H9 (cell line): ENCODE results near the gene ACAP1. TPM values are rescaled to one million over a fixed set of nuclear protein-coding genes. Genes with fewer than 3 reads are reported as not detected.
A peak's percentile ranks its signal among the peaks of the same experiment; 100 is the strongest.
"Not testable (repeated sequence)": the region's sequence is repeated elsewhere in the genome, so short reads cannot be mapped to it uniquely, and the experiment has no call there.

ENCODE experiments used
- DNase-seq: peaks from one replicate; pipeline ENCODE4 v3.0.0-alpha.2; 2017
- H2AFZ ChIP-seq: one replicate; pipeline ENCODE4 v1.6.1; 2013; ENCODE audit warnings: mild to moderate bottlenecking, low read length, control low read depth, moderate library complexity
- H2AK5ac ChIP-seq: 2 replicates; pipeline ENCODE4 v1.6.1; 2013; ENCODE audit warnings: low read length, control low read depth, mixed read lengths; ENCODE audit not compliant: insufficient read length
- H2BK120ac ChIP-seq: one replicate; pipeline ENCODE4 v1.6.1; 2013; ENCODE audit warnings: low read depth, mild to moderate bottlenecking, low read length, control low read depth, inconsistent platforms; ENCODE audit not compliant: poor library complexity, severe bottlenecking
- H2BK12ac ChIP-seq: 2 replicates; pipeline ENCODE4 v1.6.1; 2013; ENCODE audit warnings: low read length, control low read depth, mixed read lengths, low read depth; ENCODE audit not compliant: insufficient read length
- H2BK15ac ChIP-seq: 2 replicates; pipeline ENCODE4 v1.6.1; 2013; ENCODE audit warnings: low read depth, low read length, control low read depth
- H2BK20ac ChIP-seq: one replicate; pipeline ENCODE4 v1.6.1; 2013; ENCODE audit warnings: low read depth, mild to moderate bottlenecking, low read length, control low read depth, inconsistent platforms; ENCODE audit not compliant: poor library complexity, severe bottlenecking
- H2BK5ac ChIP-seq: 2 replicates; pipeline ENCODE4 v1.6.1; 2013; ENCODE audit warnings: low read length, control low read depth, mixed read lengths; ENCODE audit not compliant: insufficient read length
- H3K14ac ChIP-seq: 2 replicates; pipeline ENCODE4 v1.6.1; 2013; ENCODE audit warnings: low read length, control low read depth; ENCODE audit not compliant: insufficient read depth
- H3K18ac ChIP-seq: 2 replicates; pipeline ENCODE4 v1.6.1; 2013; ENCODE audit warnings: low read depth, mild to moderate bottlenecking, mixed read lengths, low read length, control low read depth; ENCODE audit not compliant: insufficient read length
- H3K23ac ChIP-seq: 2 replicates; pipeline ENCODE4 v1.6.1; 2013; ENCODE audit warnings: low read length, control low read depth, mixed read lengths, low read depth; ENCODE audit not compliant: insufficient read length
- H3K23me2 ChIP-seq: 2 replicates; pipeline ENCODE4 v1.6.1; 2013; ENCODE audit warnings: low read depth, mild to moderate bottlenecking, mixed read lengths, low read length, control low read depth; ENCODE audit not compliant: insufficient read length, poor library complexity, severe bottlenecking
- H3K27ac ChIP-seq: 2 replicates; pipeline ENCODE4 v1.5.1; 2013; ENCODE audit warnings: low read length, control low read depth, mixed read lengths, low read depth; ENCODE audit not compliant: insufficient read length
- H3K27me3 ChIP-seq: 2 replicates; pipeline ENCODE4 v1.6.1; 2013; ENCODE audit warnings: low read length, control low read depth, inconsistent platforms; ENCODE audit not compliant: insufficient read depth
- H3K4ac ChIP-seq: 2 replicates; pipeline ENCODE4 v1.6.1; 2013; ENCODE audit warnings: low read depth, mild to moderate bottlenecking, control low read depth, inconsistent platforms, low read length, moderate library complexity
- H3K4me1 ChIP-seq: 2 replicates; pipeline ENCODE4 v1.6.1; 2013; ENCODE audit warnings: low read length, control low read depth, inconsistent platforms; ENCODE audit not compliant: insufficient read depth
- H3K4me2 ChIP-seq: 2 replicates; pipeline ENCODE4 v1.6.1; 2013; ENCODE audit warnings: low read length, control low read depth, mixed read lengths; ENCODE audit not compliant: insufficient read length, insufficient read depth
- H3K56ac ChIP-seq: 2 replicates; pipeline ENCODE4 v1.6.1; 2013; ENCODE audit warnings: low read depth, mild to moderate bottlenecking, mixed read lengths, low read length, control low read depth; ENCODE audit not compliant: insufficient read length
- H3K79me1 ChIP-seq: 2 replicates; pipeline ENCODE4 v1.6.1; 2013; ENCODE audit warnings: low read depth, mild to moderate bottlenecking, moderate library complexity, low read length, control low read depth, inconsistent platforms; ENCODE audit not compliant: insufficient read depth, poor library complexity, severe bottlenecking
- H3K79me2 ChIP-seq: 2 replicates; pipeline ENCODE4 v1.6.1; 2013; ENCODE audit warnings: low read length, control low read depth, inconsistent platforms; ENCODE audit not compliant: insufficient read depth
- H3K9ac ChIP-seq: 2 replicates; pipeline ENCODE4 v1.6.1; 2013; ENCODE audit warnings: low read length, control low read depth, mixed read lengths; ENCODE audit not compliant: insufficient read length; ENCODE audit errors: extremely low read depth
- H3K9me3 ChIP-seq: one replicate; pipeline ENCODE4 v1.6.1; 2013; ENCODE audit warnings: low read depth, low read length, inconsistent platforms; ENCODE audit not compliant: control insufficient read depth
- H3T11ph ChIP-seq: one replicate; pipeline ENCODE4 v1.6.1; 2013; ENCODE audit warnings: mild to moderate bottlenecking, low read length, control low read depth, inconsistent platforms
- H4K20me1 ChIP-seq: one replicate; pipeline ENCODE4 v1.6.1; 2013; ENCODE audit not compliant: control insufficient read depth, insufficient read length, insufficient read depth
- H4K5ac ChIP-seq: 2 replicates; pipeline ENCODE4 v1.6.1; 2013; ENCODE audit warnings: low read depth, mild to moderate bottlenecking, mixed read lengths, low read length, control low read depth; ENCODE audit not compliant: insufficient read length
- H4K8ac ChIP-seq: replicated peaks from 2 replicates; pipeline ENCODE4 v1.6.1; 2013; ENCODE audit warnings: low read length, control low read depth, mixed read lengths, low read depth; ENCODE audit not compliant: insufficient read length
- H4K91ac ChIP-seq: 2 replicates; pipeline ENCODE4 v1.6.1; 2013; ENCODE audit warnings: low read depth, mild to moderate bottlenecking, moderate library complexity, mixed read lengths, low read length, control low read depth; ENCODE audit not compliant: insufficient read length
- H3K27ac Mint-ChIP-seq, 3 experiments: 2 replicates in 2 of 3; 3 replicates in 1 of 3; pipeline ENCODE4 v1.8.0; 2020 to 2021; ENCODE audit warnings: mixed read lengths in 3 of 3, mild to moderate bottlenecking in 1 of 3, moderate library complexity in 1 of 3
- H3K27me3 Mint-ChIP-seq: 2 replicates; pipeline ENCODE4 v1.8.0; 2021; ENCODE audit warnings: low read depth, mild to moderate bottlenecking, moderate library complexity, mixed read lengths
- H3K36me3 Mint-ChIP-seq, 3 experiments: 2 replicates in 2 of 3; 3 replicates in 1 of 3; pipeline ENCODE4 v1.8.0; 2020 to 2021; ENCODE audit warnings: low read depth in 3 of 3, mixed read lengths in 3 of 3; ENCODE audit not compliant: insufficient read depth in 1 of 3
- H3K4me1 Mint-ChIP-seq, 2 experiments: 2 replicates each; pipeline ENCODE4 v1.8.0; 2020; ENCODE audit warnings: mixed read lengths in 2 of 2
- H3K4me3 Mint-ChIP-seq, 2 experiments: 2 replicates in 1 of 2; 3 replicates in 1 of 2; pipeline ENCODE4 v1.8.0; 2020 to 2021; ENCODE audit warnings: mild to moderate bottlenecking in 2 of 2, mixed read lengths in 2 of 2, moderate library complexity in 1 of 2
- H3K9me3 Mint-ChIP-seq, 2 experiments: 2 replicates in 1 of 2; 3 replicates in 1 of 2; pipeline ENCODE4 v1.8.0; 2020; ENCODE audit warnings: mild to moderate bottlenecking in 2 of 2, mixed read lengths in 2 of 2, moderate library complexity in 1 of 2
- WGBS: extraction: QIAGEN DNeasy Blood & Tissue Kit; methylation state at CpG from one replicate; pipeline ENCODE4 v1.1.7; 2013; ENCODE audit warnings: missing lambda C conversion rate, low lambda C conversion rate, mixed read lengths; ENCODE audit not compliant: insufficient read length; ENCODE audit errors: extremely low coverage; 5-methylcytosine and 5-hydroxymethylcytosine counted together
- total RNA-seq: library from RNA; stranded (reverse); gene quantifications from 2 replicates; pipeline ENCODE4 v1.2.1, GENCODE V29; 2021

ACAP1 gene
- total RNA-seq, 1 experiment from 2014 or later, result 18.2 TPM

DNA sequence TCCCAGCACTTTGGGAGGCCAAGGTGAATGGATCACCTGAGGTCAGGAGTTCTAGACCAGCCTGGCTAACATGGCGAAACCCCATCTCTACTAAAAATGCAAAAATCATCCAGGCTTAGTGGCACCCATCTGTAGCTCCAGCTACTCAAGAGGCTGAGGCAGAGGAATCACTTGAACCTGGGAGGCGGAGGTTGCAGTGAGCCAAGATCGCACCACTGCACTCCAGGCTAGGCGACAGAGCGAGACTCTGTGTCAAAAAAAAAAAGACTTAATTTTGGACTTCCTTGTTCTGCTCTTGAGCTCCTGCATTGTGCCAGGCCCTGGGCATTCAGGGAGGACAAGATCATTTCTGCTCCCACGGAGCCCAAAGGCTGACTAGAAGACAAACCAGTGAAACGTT lies 1.3 kb downstream of the ACAP1 start:
- peak overlapping the region; percentile 28 to 89 (median 76); a peak in 4 of 7 replicates for H3K27ac Mint-ChIP-seq

More for the DNA sequence above, 1.3 kb downstream of the ACAP1 start:
- H3K56ac ChIP-seq, H4K5ac ChIP-seq, H2BK5ac ChIP-seq, H2AFZ ChIP-seq, H3K79me1 ChIP-seq, H3K9me3 ChIP-seq, H2BK15ac ChIP-seq, H4K91ac ChIP-seq, H3K14ac ChIP-seq, H3K23ac ChIP-seq, H4K20me1 ChIP-seq, H3K27me3 Mint-ChIP-seq, H2BK120ac ChIP-seq, H3K9ac ChIP-seq, H3K23me2 ChIP-seq, H3K79me2 ChIP-seq, H3K27ac ChIP-seq, H3K18ac ChIP-seq, H2BK20ac ChIP-seq, H4K8ac ChIP-seq, H3K4ac ChIP-seq, H3K27me3 ChIP-seq, H3K9me3 Mint-ChIP-seq, H3K4me1 ChIP-seq, H2BK12ac ChIP-seq, H3T11ph ChIP-seq, H3K36me3 Mint-ChIP-seq, DNase-seq, H2AK5ac ChIP-seq: not testable (repeated sequence)
- H3K4me2 ChIP-seq, result peak overlapping the region; percentile 25
- no CpG with 5 or more reads among the region's 7 CpGs for WGBS
- H3K4me1 Mint-ChIP-seq, result peaks cover 15 to 29% of the 10 kb centered on the region in 2 experiments
- H3K4me3 Mint-ChIP-seq, result peak overlapping the region in 1 of 2 experiments; percentile 63; a peak in 1 of 5 replicates
